SK-N-SH (cell line): ENCODE data around the gene AMFR. TPM values are rescaled to one million over a fixed set of nuclear protein-coding genes. Genes with fewer than 3 reads are reported as not detected.
A peak's percentile ranks its signal among the peaks of the same experiment; 100 is the strongest.

ENCODE experiments used
- CTCF ChIA-PET: fragments of 300-600, 350-600 bp; formaldehyde crosslinking; extraction: SDS; loops from one replicate; lab custom pipeline; 2021; lab: Yijun Ruan, JAX
- POLR2A ChIA-PET: fragments of 350-600 bp; sonication (Branson Sonifier 250); formaldehyde crosslinking; extraction: SDS; loops from one replicate; lab custom pipeline; 2020; ENCODE audit warnings: antibody characterized with exemption, inconsistent platforms; lab: Yijun Ruan, JAX
- DNase-seq: peaks from one replicate; pipeline ENCODE4 v3.0.0; 2012
- H2AFZ ChIP-seq: fragments of 200-600 bp; sonication (generic); 2 replicates; pipeline ENCODE4 v1.8.1; 2016; ENCODE audit warnings: antibody characterized with exemption, mild to moderate bottlenecking, low read depth
- H3F3A ChIP-seq: fragments of 200-600 bp; sonication (generic); replicated peaks from 2 replicates; pipeline ENCODE3; 2016; ENCODE audit warnings: antibody characterized with exemption, mild to moderate bottlenecking; ENCODE audit not compliant: insufficient read depth
- H3K27ac ChIP-seq, 2 experiments: fragments of 200-500 bp in 1 of 2; fragments of 200-600 bp in 1 of 2; sonication (Bioruptor generic) in 1 of 2; sonication (generic), shearing (Covaris generic) in 1 of 2; 2 replicates each; pipeline versions ENCODE4 v1.5.1 to v1.6.1; 2014 to 2016; ENCODE audit warnings: low read depth in 2 of 2, inconsistent platforms in 1 of 2, low read length in 1 of 2, mild to moderate bottlenecking in 1 of 2, mixed read lengths in 1 of 2
- H3K27me3 ChIP-seq: fragments of 200-600 bp; sonication (generic), shearing (Covaris generic); 2 replicates; pipeline ENCODE4 v1.6.1; 2016; ENCODE audit warnings: mixed run types; ENCODE audit not compliant: insufficient read depth
- H3K36me3 ChIP-seq, 2 experiments: fragments of 200-500 bp in 1 of 2; fragments of 200-600 bp in 1 of 2; sonication (Bioruptor generic) in 1 of 2; sonication (generic) in 1 of 2; replicated peaks in 1 of 2; 2 replicates each; pipeline versions ENCODE3 to v1.5.1; 2014 to 2016; ENCODE audit warnings: low read length in 1 of 2, mild to moderate bottlenecking in 1 of 2; ENCODE audit not compliant: insufficient read depth in 2 of 2, control insufficient read depth in 1 of 2
- H3K4me1 ChIP-seq, 2 experiments: fragments of 200-500 bp in 1 of 2; fragments of 200-600 bp in 1 of 2; sonication (Bioruptor generic) in 1 of 2; sonication (generic), shearing (Covaris generic) in 1 of 2; 2 replicates each; pipeline versions ENCODE4 v1.5.1 to v1.6.1; 2014 to 2016; ENCODE audit warnings: low read depth in 1 of 2, low read length in 1 of 2, mixed run types in 1 of 2; ENCODE audit not compliant: insufficient read depth in 2 of 2, control insufficient read depth in 1 of 2
- H3K4me2 ChIP-seq: fragments of 200-600 bp; sonication (generic), shearing (Covaris generic); 2 replicates; pipeline ENCODE4 v1.6.1; 2017; ENCODE audit warnings: mixed run types
- H3K4me3 ChIP-seq, 2 experiments: fragments of 200-500 bp in 1 of 2; fragments of 200-600 bp in 1 of 2; sonication (Bioruptor generic) in 1 of 2; sonication (generic), shearing (Covaris generic) in 1 of 2; 2 replicates each; pipeline versions ENCODE4 v1.5.1 to v1.8.1; 2014 to 2016; ENCODE audit warnings: low read depth in 2 of 2, inconsistent platforms in 1 of 2, low read length in 1 of 2, mild to moderate bottlenecking in 1 of 2, mixed read lengths in 1 of 2, moderate library complexity in 1 of 2
- H3K79me2 ChIP-seq: fragments of 200-600 bp; sonication (generic); 2 replicates; pipeline ENCODE4 v1.8.1; 2017; ENCODE audit warnings: mild to moderate bottlenecking; ENCODE audit not compliant: insufficient read depth
- H3K9ac ChIP-seq: fragments of 200-600 bp; sonication (generic); 2 replicates; pipeline ENCODE4 v1.6.1; 2017; ENCODE audit warnings: mixed run types
- H3K9me2 ChIP-seq: fragments of 200-600 bp; sonication (generic); 2 replicates; pipeline ENCODE4 v1.6.1; 2017; ENCODE audit warnings: mixed run types
- H3K9me3 ChIP-seq: fragments of 200-600 bp; sonication (generic); 2 replicates; pipeline ENCODE4 v1.6.1; 2017; ENCODE audit warnings: mixed run types, mild to moderate bottlenecking, moderate library complexity
- H4K20me1 ChIP-seq: fragments of 200-600 bp; sonication (generic); 2 replicates; pipeline ENCODE4 v1.6.1; 2017; ENCODE audit warnings: mild to moderate bottlenecking, mixed run types; ENCODE audit not compliant: insufficient read depth
- CHD2 ChIP-seq: fragments of 150-350 bp; IDR thresholded peaks from 2 replicates; pipeline ENCODE4 v1.6.1; 2018; ENCODE audit warnings: low read length; ENCODE audit not compliant: partially characterized antibody
- MEF2A ChIP-seq: IDR thresholded peaks from 2 replicates; pipeline ENCODE4 v1.4.0; 2012; ENCODE audit warnings: low read depth, borderline replicate concordance
- RAD21 ChIP-seq: IDR thresholded peaks from 2 replicates; pipeline ENCODE4 v1.6.1; 2012; ENCODE audit warnings: mild to moderate bottlenecking, low read length
- SMC3 ChIP-seq: IDR thresholded peaks from 2 replicates; pipeline ENCODE4 v1.6.1; 2012; ENCODE audit warnings: low read depth, low read length, improper control_type of control experiment
- WGBS: methylation state at CpG from one replicate; pipeline ENCODE4 v1.1.6; 2017; ENCODE audit warnings: low lambda C conversion rate; 5-methylcytosine and 5-hydroxymethylcytosine counted together
- polyA plus RNA-seq, 3 experiments: library from polyadenylated mRNA; depleted of rRNA; stranded (reverse); fragments of >200 nt; gene quantifications; 2 replicates each; pipeline ENCODE4 v1.2.3, GENCODE V29; 2012
- TF ChIP-seq, protein P1 (sequence below): IDR thresholded peaks from 2 replicates; pipeline ENCODE4 v1.4.0; 2012; ENCODE audit warnings: low read depth
- TF ChIP-seq, protein P2 (sequence below): IDR thresholded peaks from 2 replicates; pipeline ENCODE4 v1.6.1; 2012; ENCODE audit warnings: mild to moderate bottlenecking, low read depth, low read length, moderate library complexity
- TF ChIP-seq, protein P3 (sequence below): fragments of 200-600 bp; sonication (generic); IDR thresholded peaks from 2 replicates; pipeline ENCODE4 v1.6.1; 2017; ENCODE audit warnings: antibody characterized with exemption, mild to moderate bottlenecking, moderate library complexity
- TF ChIP-seq, protein P4 (sequence below): fragments of 150-350 bp; IDR thresholded peaks from 2 replicates; pipeline ENCODE4 v1.6.1; 2017; ENCODE audit warnings: antibody characterized with exemption, low read length, low read depth, borderline replicate concordance
- TF ChIP-seq, protein P5 (sequence below): IDR thresholded peaks from 2 replicates; pipeline ENCODE4 v1.4.0; 2012; ENCODE audit warnings: low read depth, borderline replicate concordance

The AMFR gene
- polyA plus RNA-seq, 1 of the 3 experiments (the other 2 are of a cell fraction), result 65.3 TPM

DNA sequence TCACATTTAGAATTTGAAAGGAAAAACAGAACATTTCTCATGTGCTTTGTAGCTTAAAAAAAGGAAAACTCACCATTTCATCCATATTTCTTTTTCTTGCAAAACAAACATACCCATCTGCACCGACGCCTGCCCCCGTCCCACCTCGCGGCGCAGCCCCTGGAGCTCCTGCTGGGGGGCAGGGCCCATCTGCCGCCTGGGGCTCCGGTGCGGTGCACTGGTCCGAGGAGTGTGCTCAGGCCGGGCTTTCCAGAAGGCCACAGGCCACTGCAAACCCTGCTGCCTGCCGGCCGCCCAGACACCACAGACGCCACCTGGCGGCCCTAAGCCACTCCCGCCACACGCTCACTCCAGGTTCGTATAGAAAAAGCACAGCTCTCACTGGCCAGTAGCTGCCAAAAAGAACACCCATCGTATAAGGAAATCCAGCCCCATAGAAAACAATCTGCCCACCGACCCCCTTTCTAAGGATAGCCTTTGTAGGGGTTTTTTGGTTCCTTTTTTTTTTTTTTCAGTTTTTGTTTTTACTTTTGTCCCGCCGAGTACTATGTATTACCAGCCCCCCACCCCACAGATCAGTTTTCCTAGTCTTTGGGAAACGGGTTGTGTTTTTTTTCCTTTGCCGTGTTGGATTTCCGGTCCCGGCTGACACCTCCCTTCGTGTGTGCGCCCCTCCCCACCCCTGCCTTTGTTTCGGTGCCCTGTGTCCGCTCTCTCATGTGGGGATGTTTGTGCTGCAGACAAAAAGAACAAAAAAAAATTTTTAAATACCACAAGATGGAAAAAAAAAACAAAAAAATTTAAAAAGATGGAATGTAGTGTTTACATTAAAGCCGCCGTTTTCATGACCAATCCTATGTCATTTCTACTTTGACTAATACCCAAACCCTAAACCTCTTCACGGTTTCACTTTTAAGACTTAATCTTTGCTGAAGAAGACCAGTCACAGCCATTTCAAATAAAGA lies 68.8 kb downstream of the AMFR start:
- H3K4me2 ChIP-seq, result peak overlapping the region; percentile 20; the same call in 1 of the 2 replicates
- no peaks in the 10 kb centered on the region for H4K20me1 ChIP-seq
- ChIA-PET CTCF (interaction anchor here (0.5 to 2.7 kb wide), 50 partner anchors 9 to 892 kb away, joined by 3 to 50 read pairs (median 5); partner anchors contain the start of gene CES5A), POLR2A (interaction anchor here (0.7 kb wide), 1 partner anchor 83 kb away, joined by 3 read pairs; no protein-coding TSS in a partner anchor)
- no peaks in the 10 kb centered on the region for H3K79me2 ChIP-seq
- peak; percentile 93 for DNase-seq
- peaks cover 4 to 9% of the 10 kb centered on the region in 2 experiments for H3K36me3 ChIP-seq
- 31% methylated on average over 32 of the region's 33 CpGs for WGBS
- H3K4me3 ChIP-seq, result peak overlapping the region in 1 of 2 experiments; percentile 35; a peak in 1 of 4 replicates
- peak overlapping the region; percentile 41; the same call in 1 of the 2 replicates for H2AFZ ChIP-seq
- no peak overlapping the region for H3K9ac ChIP-seq
- TF ChIP-seq, protein P1, sequence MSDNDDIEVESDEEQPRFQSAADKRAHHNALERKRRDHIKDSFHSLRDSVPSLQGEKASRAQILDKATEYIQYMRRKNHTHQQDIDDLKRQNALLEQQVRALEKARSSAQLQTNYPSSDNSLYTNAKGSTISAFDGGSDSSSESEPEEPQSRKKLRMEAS, result peak; percentile 32; the same call in 1 of the 2 replicates
- no peak for TF ChIP-seq MEF2A
- TF ChIP-seq, protein P2, sequence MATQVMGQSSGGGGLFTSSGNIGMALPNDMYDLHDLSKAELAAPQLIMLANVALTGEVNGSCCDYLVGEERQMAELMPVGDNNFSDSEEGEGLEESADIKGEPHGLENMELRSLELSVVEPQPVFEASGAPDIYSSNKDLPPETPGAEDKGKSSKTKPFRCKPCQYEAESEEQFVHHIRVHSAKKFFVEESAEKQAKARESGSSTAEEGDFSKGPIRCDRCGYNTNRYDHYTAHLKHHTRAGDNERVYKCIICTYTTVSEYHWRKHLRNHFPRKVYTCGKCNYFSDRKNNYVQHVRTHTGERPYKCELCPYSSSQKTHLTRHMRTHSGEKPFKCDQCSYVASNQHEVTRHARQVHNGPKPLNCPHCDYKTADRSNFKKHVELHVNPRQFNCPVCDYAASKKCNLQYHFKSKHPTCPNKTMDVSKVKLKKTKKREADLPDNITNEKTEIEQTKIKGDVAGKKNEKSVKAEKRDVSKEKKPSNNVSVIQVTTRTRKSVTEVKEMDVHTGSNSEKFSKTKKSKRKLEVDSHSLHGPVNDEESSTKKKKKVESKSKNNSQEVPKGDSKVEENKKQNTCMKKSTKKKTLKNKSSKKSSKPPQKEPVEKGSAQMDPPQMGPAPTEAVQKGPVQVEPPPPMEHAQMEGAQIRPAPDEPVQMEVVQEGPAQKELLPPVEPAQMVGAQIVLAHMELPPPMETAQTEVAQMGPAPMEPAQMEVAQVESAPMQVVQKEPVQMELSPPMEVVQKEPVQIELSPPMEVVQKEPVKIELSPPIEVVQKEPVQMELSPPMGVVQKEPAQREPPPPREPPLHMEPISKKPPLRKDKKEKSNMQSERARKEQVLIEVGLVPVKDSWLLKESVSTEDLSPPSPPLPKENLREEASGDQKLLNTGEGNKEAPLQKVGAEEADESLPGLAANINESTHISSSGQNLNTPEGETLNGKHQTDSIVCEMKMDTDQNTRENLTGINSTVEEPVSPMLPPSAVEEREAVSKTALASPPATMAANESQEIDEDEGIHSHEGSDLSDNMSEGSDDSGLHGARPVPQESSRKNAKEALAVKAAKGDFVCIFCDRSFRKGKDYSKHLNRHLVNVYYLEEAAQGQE, result no peak
- TF ChIP-seq, protein P3, sequence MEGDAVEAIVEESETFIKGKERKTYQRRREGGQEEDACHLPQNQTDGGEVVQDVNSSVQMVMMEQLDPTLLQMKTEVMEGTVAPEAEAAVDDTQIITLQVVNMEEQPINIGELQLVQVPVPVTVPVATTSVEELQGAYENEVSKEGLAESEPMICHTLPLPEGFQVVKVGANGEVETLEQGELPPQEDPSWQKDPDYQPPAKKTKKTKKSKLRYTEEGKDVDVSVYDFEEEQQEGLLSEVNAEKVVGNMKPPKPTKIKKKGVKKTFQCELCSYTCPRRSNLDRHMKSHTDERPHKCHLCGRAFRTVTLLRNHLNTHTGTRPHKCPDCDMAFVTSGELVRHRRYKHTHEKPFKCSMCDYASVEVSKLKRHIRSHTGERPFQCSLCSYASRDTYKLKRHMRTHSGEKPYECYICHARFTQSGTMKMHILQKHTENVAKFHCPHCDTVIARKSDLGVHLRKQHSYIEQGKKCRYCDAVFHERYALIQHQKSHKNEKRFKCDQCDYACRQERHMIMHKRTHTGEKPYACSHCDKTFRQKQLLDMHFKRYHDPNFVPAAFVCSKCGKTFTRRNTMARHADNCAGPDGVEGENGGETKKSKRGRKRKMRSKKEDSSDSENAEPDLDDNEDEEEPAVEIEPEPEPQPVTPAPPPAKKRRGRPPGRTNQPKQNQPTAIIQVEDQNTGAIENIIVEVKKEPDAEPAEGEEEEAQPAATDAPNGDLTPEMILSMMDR, result peak; percentile 78
- peak; percentile 68 for TF ChIP-seq CHD2
- peak; percentile 82 for TF ChIP-seq SMC3
- TF ChIP-seq, protein P4, sequence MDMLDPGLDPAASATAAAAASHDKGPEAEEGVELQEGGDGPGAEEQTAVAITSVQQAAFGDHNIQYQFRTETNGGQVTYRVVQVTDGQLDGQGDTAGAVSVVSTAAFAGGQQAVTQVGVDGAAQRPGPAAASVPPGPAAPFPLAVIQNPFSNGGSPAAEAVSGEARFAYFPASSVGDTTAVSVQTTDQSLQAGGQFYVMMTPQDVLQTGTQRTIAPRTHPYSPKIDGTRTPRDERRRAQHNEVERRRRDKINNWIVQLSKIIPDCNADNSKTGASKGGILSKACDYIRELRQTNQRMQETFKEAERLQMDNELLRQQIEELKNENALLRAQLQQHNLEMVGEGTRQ, result no peak
- TF ChIP-seq, protein P5, sequence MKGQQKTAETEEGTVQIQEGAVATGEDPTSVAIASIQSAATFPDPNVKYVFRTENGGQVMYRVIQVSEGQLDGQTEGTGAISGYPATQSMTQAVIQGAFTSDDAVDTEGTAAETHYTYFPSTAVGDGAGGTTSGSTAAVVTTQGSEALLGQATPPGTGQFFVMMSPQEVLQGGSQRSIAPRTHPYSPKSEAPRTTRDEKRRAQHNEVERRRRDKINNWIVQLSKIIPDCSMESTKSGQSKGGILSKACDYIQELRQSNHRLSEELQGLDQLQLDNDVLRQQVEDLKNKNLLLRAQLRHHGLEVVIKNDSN, result no peak
- TF ChIP-seq RAD21, result peak; percentile 73
- TF ChIP-seq, all 33 proteins: peak for 5
- Histone ChIP-seq H3K4me1 (peaks cover 0 to 8% of the 10 kb centered on the region in 2 experiments; a peak in 2 of 4 replicates), H3K9me2 (no peaks in the 10 kb centered on the region), H3K27me3 (no peaks in the 10 kb centered on the region), H3K27ac (peak overlapping the region; percentile 24 to 25; a peak in 2 of 4 replicates), H3F3A (no peaks in the 10 kb centered on the region), H3K9me3 (no peaks in the 10 kb centered on the region)
